Coronary artery (tissue), 2 donors: ENCODE measurements around the gene CEP131.
"Not testable (repeated sequence)": the region's sequence is repeated elsewhere in the genome, so short reads cannot be mapped to it uniquely, and the experiment has no call there.

Experiments
- DNase-seq: peaks from one replicate; pipeline ENCODE4 v3.0.0-alpha.2; 2017; ENCODE audit warnings: low spot score
- H3K27ac ChIP-seq, 2 donors: fragments of 200-600 bp; sonication (generic); one replicate each; pipeline ENCODE4 v1.5.1; 2016 to 2019
- H3K4me3 ChIP-seq: fragments of 200-600 bp; sonication (generic); 2 replicates; pipeline ENCODE4 v1.5.1; 2016; ENCODE audit warnings: mild to moderate bottlenecking, moderate library complexity
- CTCF ChIP-seq: fragments of 200-600 bp; sonication (generic); IDR thresholded peaks from one replicate; pipeline ENCODE4 v1.5.1; 2019; ENCODE audit warnings: antibody characterized with exemption

Gene CEP131

GRCh38 chr17:81231766-81232581 lies 9.2 kb upstream of the CEP131 start:
- H3K27ac ChIP-seq, result no peak overlapping the region
- TF ChIP-seq CTCF, result no peak
- H3K4me3 ChIP-seq, result no peak overlapping the region
- DNase-seq, result no peak

DNA sequence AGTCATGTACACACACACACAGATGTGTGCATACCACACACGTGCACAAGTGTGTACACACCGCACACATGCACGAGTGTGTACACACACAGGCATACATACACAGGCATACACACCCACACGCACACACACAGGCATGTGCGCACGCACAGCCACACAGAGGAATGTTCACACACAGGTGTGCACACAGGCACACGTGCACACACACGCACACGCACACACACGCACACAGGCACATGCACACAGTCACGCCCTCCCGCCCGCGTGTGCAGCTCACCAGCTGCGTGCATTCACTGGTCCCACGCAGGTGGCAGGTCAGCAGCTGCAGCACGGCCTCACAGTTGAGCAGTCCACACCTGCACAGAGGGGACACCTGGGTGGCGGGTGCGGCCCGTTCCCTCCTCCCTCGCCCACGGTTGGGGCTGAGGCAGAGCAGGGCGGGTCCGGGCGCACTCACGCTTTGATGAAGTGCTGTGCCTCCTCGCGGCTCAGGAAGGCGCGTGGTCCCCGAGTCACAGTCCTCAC lies 8.4 kb upstream of the CEP131 start:
- no peak for TF ChIP-seq CTCF
- no peak overlapping the region for H3K27ac ChIP-seq
- no peak for DNase-seq
- H3K4me3 ChIP-seq, result no peak overlapping the region

DNA sequence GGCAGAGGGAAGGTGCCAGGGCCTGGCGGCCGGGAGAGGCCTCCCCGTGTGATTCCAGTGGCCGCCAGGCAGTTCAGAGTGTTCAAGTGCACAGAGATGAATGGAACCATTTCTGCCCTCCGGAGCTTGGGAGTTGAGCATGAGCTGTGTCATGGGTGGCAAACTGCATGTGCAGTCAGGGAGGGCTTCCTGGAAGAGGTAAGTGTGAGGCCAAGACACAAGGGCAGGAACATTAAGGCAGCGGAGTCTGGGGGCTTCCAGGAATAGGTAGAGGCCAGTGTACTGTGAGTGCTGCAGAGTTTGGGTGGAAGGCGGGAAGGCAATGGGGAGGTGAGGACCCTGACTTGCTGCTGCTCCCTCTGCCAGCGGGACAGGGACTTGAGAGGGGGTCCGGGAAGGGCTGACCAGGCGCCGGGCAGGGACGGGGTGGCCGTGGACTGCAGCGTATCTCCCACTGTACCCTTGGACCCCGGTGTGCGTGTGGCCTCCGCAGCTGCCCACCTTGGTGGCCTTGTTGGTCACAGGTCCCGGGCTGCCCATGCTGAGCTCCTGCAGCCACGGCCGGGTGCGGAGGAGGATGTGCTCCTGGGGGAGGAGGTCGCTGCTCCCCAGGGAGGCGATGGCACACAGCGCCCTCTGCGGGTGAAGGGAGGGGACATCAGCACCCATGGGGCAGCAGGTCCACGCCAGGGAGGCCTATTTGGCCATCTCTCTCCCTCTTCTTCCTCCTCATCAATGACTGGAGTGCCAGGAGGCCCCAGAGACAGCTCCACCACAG lies 7.5 kb upstream of the CEP131 start:
- DNase-seq, result no peak
- no peak overlapping the region for H3K4me3 ChIP-seq
- no peak for TF ChIP-seq CTCF
- H3K27ac ChIP-seq, result no peak overlapping the region

DNA sequence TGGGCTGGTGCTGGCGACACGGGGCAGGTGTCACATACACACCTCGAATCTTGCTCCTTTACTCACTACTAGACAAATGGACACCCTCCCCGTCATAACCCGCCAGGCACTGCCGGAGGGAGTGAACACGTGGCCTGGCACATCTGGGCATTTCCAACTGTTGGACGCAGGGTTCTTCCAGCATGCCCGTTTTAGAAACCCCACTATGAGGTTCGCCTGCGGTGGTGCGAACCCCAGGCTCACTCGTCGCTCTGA lies 6.8 kb upstream of the CEP131 start:
- TF ChIP-seq CTCF, result no peak
- no peak overlapping the region for H3K4me3 ChIP-seq
- DNase-seq, result no peak
- H3K27ac ChIP-seq, result no peak overlapping the region

GRCh38 chr17:81228834-81229665 lies 6.3 kb upstream of the CEP131 start:
- no peak overlapping the region for H3K27ac ChIP-seq
- no peak overlapping the region for H3K4me3 ChIP-seq
- no peak for TF ChIP-seq CTCF
- DNase-seq, result no peak

GRCh38 chr17:81228420-81228819 lies 5.7 kb upstream of the CEP131 start:
- no peak for DNase-seq
- Histone ChIP-seq H3K27ac (no peak overlapping the region), H3K4me3 (no peak overlapping the region)
- TF ChIP-seq CTCF, result no peak

- not testable (repeated sequence) for H3K27ac ChIP-seq, DNase-seq, H3K4me3 ChIP-seq
Measured at GRCh38 chr17:81227630-81228029, 4.9 kb upstream of the CEP131 start.
